Endothelial cell of umbilical vein (primary cell): ENCODE data around the gene CYSLTR1. TPM values are rescaled to one million over a fixed set of nuclear protein-coding genes. Genes with fewer than 3 reads are reported as not detected.
"Not testable (repeated sequence)": the region's sequence is repeated elsewhere in the genome, so short reads cannot be mapped to it uniquely, and the experiment has no call there.

Experiments used
- BruUV-seq: library from RNA; stranded (reverse); fragments of 400-500 nt; replicated peaks from 2 replicates; lab custom pipeline; 2021; lab: Mats Ljungman, UMichigan
- CTCF ChIA-PET: fragments of 300-600, 350-600 bp; sonication (Branson Sonifier 250); formaldehyde crosslinking; loops from one replicate; lab custom pipeline; 2021; ENCODE audit warnings: antibody characterized with exemption, inconsistent platforms; lab: Charles Lee
- POLR2A ChIA-PET: fragments of 300-600, 350-600 bp; sonication (Branson Sonifier 250); formaldehyde crosslinking; loops from one replicate; lab custom pipeline; 2021; ENCODE audit warnings: antibody characterized with exemption, inconsistent platforms; lab: Charles Lee
- DNase-seq: peaks from one replicate; pipeline ENCODE4 v3.0.0-alpha.2; 2011; ENCODE audit warnings: low read depth, low spot score
- FAIRE-seq: peaks from 2 replicates; lab custom pipeline; 2011; peaks lifted over from hg19 to GRCh38; lab: Jason Lieb, UNC
- H2AFZ ChIP-seq: 2 replicates; pipeline ENCODE4 v1.6.0; 2012; ENCODE audit warnings: low read depth, low read length, control low read depth, inconsistent platforms
- H3K27ac ChIP-seq: 2 replicates; pipeline ENCODE4 v1.5.1; 2011; ENCODE audit warnings: low read depth, mild to moderate bottlenecking, control low read depth, low read length, moderate library complexity; ENCODE audit not compliant: insufficient read depth
- H3K27me3 ChIP-seq, 2 experiments: 2 replicates each; pipeline versions ENCODE4 v1.6.0 to v1.6.1; 2011; ENCODE audit warnings: low read length in 2 of 2, mixed read lengths in 1 of 2; ENCODE audit not compliant: control insufficient read depth in 2 of 2, insufficient read depth in 2 of 2
- H3K36me3 ChIP-seq, 2 experiments: 2 replicates in 1 of 2; 3 replicates in 1 of 2; pipeline ENCODE4 v1.5.1; 2011; ENCODE audit warnings: low read length in 2 of 2, mild to moderate bottlenecking in 1 of 2, moderate library complexity in 1 of 2; ENCODE audit not compliant: control insufficient read depth in 2 of 2, insufficient read depth in 2 of 2; ENCODE audit errors: extremely low read depth in 1 of 2
- H3K4me1 ChIP-seq: 3 replicates; pipeline ENCODE4 v1.5.1; 2011; ENCODE audit warnings: mild to moderate bottlenecking, low read length; ENCODE audit not compliant: control insufficient read depth, insufficient read depth; ENCODE audit errors: extremely low read depth
- H3K4me2 ChIP-seq: 2 replicates; pipeline ENCODE4 v1.6.1; 2011; ENCODE audit warnings: low read length, control low read depth, mixed read lengths; ENCODE audit not compliant: insufficient read depth
- H3K4me3 ChIP-seq, 3 experiments: fragments of 200-600 bp in 1 of 3; sonication (generic), shearing (Covaris generic) in 1 of 3; replicated peaks in 1 of 3; 2 replicates each; pipeline ENCODE4 v1.5.1; 2011 to 2016; ENCODE audit warnings: control low read depth in 3 of 3, low read length in 3 of 3, mild to moderate bottlenecking in 2 of 3, inconsistent platforms in 1 of 3, low read depth in 1 of 3, moderate library complexity in 1 of 3; ENCODE audit not compliant: insufficient read depth in 1 of 3
- H3K79me2 ChIP-seq: 2 replicates; pipeline ENCODE4 v1.6.0; 2012; ENCODE audit warnings: low read length, inconsistent platforms; ENCODE audit not compliant: control insufficient read depth, insufficient read depth
- H3K9ac ChIP-seq: replicated peaks from 2 replicates; pipeline ENCODE3; 2011; ENCODE audit warnings: low read length, control low read depth; ENCODE audit not compliant: insufficient read depth; ENCODE audit errors: extremely low read depth
- H3K9me1 ChIP-seq: replicated peaks from 3 replicates; pipeline ENCODE4 v1.6.0; 2011; ENCODE audit warnings: mild to moderate bottlenecking, low read length; ENCODE audit not compliant: control insufficient read depth, insufficient read depth; ENCODE audit errors: extremely low read depth
- H3K9me3 ChIP-seq: replicated peaks from 2 replicates; pipeline ENCODE4 v1.5.1; 2012; ENCODE audit warnings: low read length, inconsistent platforms; ENCODE audit not compliant: control insufficient read depth, insufficient read depth
- H4K20me1 ChIP-seq: replicated peaks from 2 replicates; pipeline ENCODE3; 2011; ENCODE audit warnings: mild to moderate bottlenecking, low read length; ENCODE audit not compliant: control insufficient read depth, insufficient read depth; ENCODE audit errors: extremely low read depth
- EZH2 ChIP-seq: IDR thresholded peaks from 2 replicates; pipeline ENCODE4 v1.6.1; 2012; ENCODE audit warnings: borderline replicate concordance, low read depth, mild to moderate bottlenecking, moderate library complexity, low read length, inconsistent platforms; ENCODE audit not compliant: severe bottlenecking
- FOS ChIP-seq: IDR thresholded peaks from 2 replicates; pipeline ENCODE4 v1.6.1; 2011; ENCODE audit warnings: mild to moderate bottlenecking, low read length, moderate library complexity, borderline replicate concordance; ENCODE audit not compliant: insufficient read depth
- GATA2 ChIP-seq: IDR thresholded peaks from 2 replicates; pipeline ENCODE4 v1.7.0; 2011; ENCODE audit warnings: low read depth, mild to moderate bottlenecking, moderate library complexity, mixed read lengths, low read length; ENCODE audit not compliant: insufficient read length, insufficient read depth
- JUN ChIP-seq: IDR thresholded peaks from 2 replicates; pipeline ENCODE4 v1.6.1; 2011; ENCODE audit warnings: borderline replicate concordance, low read depth; ENCODE audit not compliant: insufficient read length, insufficient read depth
- MYC ChIP-seq: IDR thresholded peaks from one replicate; pipeline ENCODE4 v1.6.1; 2011; ENCODE audit warnings: mild to moderate bottlenecking, low read depth, low read length
- POLR2A ChIP-seq: IDR thresholded peaks from 2 replicates; pipeline ENCODE4 v1.6.1; 2012; ENCODE audit warnings: low read depth, mild to moderate bottlenecking, control low read depth, low read length
- POLR2AphosphoS5 ChIP-seq: IDR thresholded peaks from 2 replicates; pipeline ENCODE4 v1.6.1; 2012; ENCODE audit warnings: low read depth, mild to moderate bottlenecking, control low read depth, low read length, moderate library complexity; ENCODE audit not compliant: insufficient read depth
- dilution Hi-C: fragments of 300-500 bp; cut with MboI; formaldehyde crosslinking; loops from one replicate; pipeline ENCODE4 v1.15.0; 2019; ENCODE audit warnings: low sequenced_read_pairs; ENCODE audit not compliant: extremely low pct_ligation_motif_present
- intact Hi-C: fragments of 100-400 bp; cut with micrococcal nuclease; formaldehyde crosslinking; loops from one replicate; pipeline ENCODE4 v1.10.0; 2022
- polyA plus RNA-seq, 4 experiments: library from polyadenylated mRNA; depleted of rRNA in 3 of 4; stranded (reverse) in 3 of 4; unstranded in 1 of 4; fragments of >200 nt; gene quantifications; 2 replicates each; pipeline versions ENCODE4 v1.2.1 to v1.2.3, GENCODE V29; 2011 to 2012; ENCODE audit warnings: missing spikeins in 1 of 4
- total RNA-seq: library from RNA; stranded (reverse); gene quantifications from 2 replicates; pipeline ENCODE4 v1.2.3, GENCODE V29; 2021
- TF ChIP-seq, protein P1 (sequence below): IDR thresholded peaks from 2 replicates; pipeline ENCODE4 v1.6.1; 2011; ENCODE audit not compliant: insufficient read depth, insufficient read length
- TF ChIP-seq, protein P2 (sequence below), 2 donors: IDR thresholded peaks; 1 replicate in 1 of 2; 2 replicates in 1 of 2; pipeline ENCODE4 v1.5.1; 2011; ENCODE audit warnings: low read length in 2 of 2, mild to moderate bottlenecking in 2 of 2, moderate library complexity in 2 of 2, control low read depth in 1 of 2, inconsistent platforms in 1 of 2, low read depth in 1 of 2; ENCODE audit not compliant: insufficient read depth in 1 of 2; ENCODE audit errors: extremely low read depth in 1 of 2

CYSLTR1 gene
- total and polyA plus RNA-seq, 2 donors (not counting 3 experiments of a cell fraction or from before 2014, with no cell fraction given) = not detected

DNA sequence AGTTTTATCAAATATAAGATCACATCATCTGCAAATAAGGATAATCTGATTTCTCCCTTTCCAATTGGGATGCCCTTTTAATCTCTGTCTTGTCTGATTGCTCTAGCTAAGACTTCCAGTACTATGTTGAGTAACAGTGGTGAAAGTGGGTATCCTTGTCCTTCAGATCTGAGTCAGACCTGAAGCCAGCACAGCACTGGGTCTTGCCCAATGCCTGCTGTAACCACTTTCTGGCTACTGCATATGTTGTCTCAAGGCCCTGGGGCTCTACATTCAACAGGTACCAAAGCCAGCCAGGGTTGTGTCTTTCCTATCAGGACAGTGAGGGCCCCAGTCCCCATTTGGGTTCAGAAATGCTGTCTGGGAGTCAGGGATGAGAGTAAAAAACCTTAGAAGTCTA is 90.3 kb downstream of the CYSLTR1 start:
- CTCF ChIA-PET = no interaction called here
- no peaks in the 10 kb centered on the region for H4K20me1 ChIP-seq
- DNase-seq (no peak), FAIRE-seq (no peak)
- no peak overlapping the region for H3K27ac ChIP-seq
- no peaks in the 10 kb centered on the region for H3K27me3 ChIP-seq
- no peaks in the 10 kb centered on the region for H3K36me3 ChIP-seq
- H3K4me2 ChIP-seq = no peak overlapping the region
- no peak overlapping the region for H3K9ac ChIP-seq
- H3K9me3 ChIP-seq = no peaks in the 10 kb centered on the region
- dilution Hi-C loops (no loop called here), intact Hi-C loops (no loop called here)
- BruUV-seq = no TSS peak
- TF ChIP-seq, protein P1, sequence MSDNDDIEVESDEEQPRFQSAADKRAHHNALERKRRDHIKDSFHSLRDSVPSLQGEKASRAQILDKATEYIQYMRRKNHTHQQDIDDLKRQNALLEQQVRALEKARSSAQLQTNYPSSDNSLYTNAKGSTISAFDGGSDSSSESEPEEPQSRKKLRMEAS = no peak
- TF ChIP-seq JUN (no peak), EZH2 (no peak), POLR2A (no peak), GATA2 (no peak), MYC (no peak), FOS (no peak), POLR2AphosphoS5 (no peak)
- TF ChIP-seq, protein P2, sequence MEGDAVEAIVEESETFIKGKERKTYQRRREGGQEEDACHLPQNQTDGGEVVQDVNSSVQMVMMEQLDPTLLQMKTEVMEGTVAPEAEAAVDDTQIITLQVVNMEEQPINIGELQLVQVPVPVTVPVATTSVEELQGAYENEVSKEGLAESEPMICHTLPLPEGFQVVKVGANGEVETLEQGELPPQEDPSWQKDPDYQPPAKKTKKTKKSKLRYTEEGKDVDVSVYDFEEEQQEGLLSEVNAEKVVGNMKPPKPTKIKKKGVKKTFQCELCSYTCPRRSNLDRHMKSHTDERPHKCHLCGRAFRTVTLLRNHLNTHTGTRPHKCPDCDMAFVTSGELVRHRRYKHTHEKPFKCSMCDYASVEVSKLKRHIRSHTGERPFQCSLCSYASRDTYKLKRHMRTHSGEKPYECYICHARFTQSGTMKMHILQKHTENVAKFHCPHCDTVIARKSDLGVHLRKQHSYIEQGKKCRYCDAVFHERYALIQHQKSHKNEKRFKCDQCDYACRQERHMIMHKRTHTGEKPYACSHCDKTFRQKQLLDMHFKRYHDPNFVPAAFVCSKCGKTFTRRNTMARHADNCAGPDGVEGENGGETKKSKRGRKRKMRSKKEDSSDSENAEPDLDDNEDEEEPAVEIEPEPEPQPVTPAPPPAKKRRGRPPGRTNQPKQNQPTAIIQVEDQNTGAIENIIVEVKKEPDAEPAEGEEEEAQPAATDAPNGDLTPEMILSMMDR (IDR thresholded peaks at IDR 0.05; ENCODE audit: extremely low read depth in 1 of 2, insufficient read depth in 1 of 2, low read depth in 1 of 2, low read length in 2 of 2) = no peak
- H3K4me3 ChIP-seq = no peak overlapping the region
- POLR2A ChIA-PET = no interaction called here
- no peak overlapping the region for H2AFZ ChIP-seq
- no peaks in the 10 kb centered on the region for H3K79me2 ChIP-seq
- H3K9me1 ChIP-seq = no peaks in the 10 kb centered on the region
- H3K4me1 ChIP-seq = no peaks in the 10 kb centered on the region

DNA sequence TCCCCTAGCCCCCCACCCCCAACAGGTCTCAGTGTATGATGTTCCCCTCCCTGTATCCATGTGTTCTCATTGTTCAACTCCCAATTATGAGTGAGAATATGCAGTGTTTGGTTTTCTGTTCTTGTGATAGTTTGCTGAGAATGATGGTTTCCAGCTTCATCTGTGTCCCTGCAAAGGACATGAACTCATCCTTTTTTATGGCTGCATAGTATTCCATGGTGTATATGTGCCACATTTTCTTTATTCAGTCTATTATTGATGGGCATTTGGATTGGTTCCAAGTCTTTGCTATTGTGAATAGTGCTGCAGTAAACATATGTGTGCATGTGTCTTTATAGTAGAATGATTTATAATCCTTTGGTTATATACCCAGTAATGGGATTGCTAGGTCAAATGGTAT is 101.4 kb downstream of the CYSLTR1 start:
- H3K4me2 ChIP-seq, FAIRE-seq, H3K27ac ChIP-seq, intact Hi-C loops, H2AFZ ChIP-seq, H3K27me3 ChIP-seq, H3K9ac ChIP-seq, H3K79me2 ChIP-seq, H3K4me1 ChIP-seq, DNase-seq, H3K9me3 ChIP-seq, BruUV-seq, H3K36me3 ChIP-seq, CTCF ChIA-PET, POLR2A ChIA-PET, H4K20me1 ChIP-seq, H3K4me3 ChIP-seq, dilution Hi-C loops, H3K9me1 ChIP-seq: not testable (repeated sequence)
